ENCODE measurements around the gene SLC16A7. TPM values are rescaled to one million over a fixed set of nuclear protein-coding genes. Genes with fewer than 3 reads are reported as not detected.

SLC16A7 gene
- total RNA-seq: 9.7 TPM
- polyA plus RNA-seq (ENCODE audit: insufficient read depth in 1 of 8, insufficient read length in 8 of 8, low replicate concordance in 1 of 8): 1 to 10 TPM; 1.5 to 5.9 (median 4.0) TPM
- long read RNA-seq, donor 1: 0 reads
- long read RNA-seq, donor 2: 0 reads
- long read RNA-seq, donor 3, partial matches to known transcripts: 0 of 1 reads
- long read RNA-seq, donor 3, other reads (novel, unspliced or antisense): 0 of 1 reads
- long read RNA-seq, donor 4: 0 reads
- long read RNA-seq, donor 5, partial matches to known transcripts: 0 of 1 reads
- long read RNA-seq, donor 5, other reads (novel, unspliced or antisense): 0 of 1 reads
- long read RNA-seq, donor 6, partial matches to known transcripts: 0 of 1 reads
- long read RNA-seq, donor 6, other reads (novel, unspliced or antisense): 0 of 1 reads
- long read RNA-seq, donor 7: 0 reads
- long read RNA-seq, donor 8, partial matches to known transcripts: 0 of 1 reads
- long read RNA-seq, donor 8, other reads (novel, unspliced or antisense): 0 of 1 reads
- long read RNA-seq, donor 9, partial matches to known transcripts: 0 of 1 reads
- long read RNA-seq, donor 9, other reads (novel, unspliced or antisense): 0 of 1 reads
- long read RNA-seq, donor 10, partial matches to known transcripts: 0 of 2 reads
- long read RNA-seq, donor 10, other reads (novel, unspliced or antisense): 0 of 2 reads
- long read RNA-seq, donor 11: 0 reads

GRCh38 chr12:59595883-59596540 is at the start of gene SLC16A7:
Gene SLC16A7, plus strand, starts transcription at chr12:59596029. Its CDS starts 108,773 bp downstream, at chr12:59704802.
- peaks cover 3% of the 10 kb centered on the region for H3K4me1 ChIP-seq (ENCODE audit: control insufficient read depth, insufficient read depth, low read length)
- DNase-seq: peak; percentile 96
- under 1% methylated on average over 38 of the region's 61 CpGs for WGBS (ENCODE audit: insufficient coverage)

GRCh38 chr12:59548930-59549329 is 46.9 kb upstream of the SLC16A7 start:
- Histone ChIP-seq H3K36me3 (ENCODE audit: control insufficient read depth, insufficient read depth, low read length) (no peaks in the 10 kb centered on the region), H3K4me3 (ENCODE audit: low read length) (no peak overlapping the region), H3K27me3 (ENCODE audit: control insufficient read depth, insufficient read depth, low read length) (no peaks in the 10 kb centered on the region), H3K4me1 (ENCODE audit: control insufficient read depth, insufficient read depth, low read length) (no peaks in the 10 kb centered on the region), H3K9me3 (replicated peaks; ENCODE audit: control insufficient read depth, low read depth, low read length) (no peaks in the 10 kb centered on the region), H3K27ac (ENCODE audit: low read length) (no peak overlapping the region)
- 63% methylated on average over 1 of the region's 3 CpGs for WGBS (ENCODE audit: insufficient coverage)
- no peak for DNase-seq

More at GRCh38 chr12:59595883-59596540, at the start of gene SLC16A7:
- Histone ChIP-seq H3K36me3 (ENCODE audit: control insufficient read depth, insufficient read depth, low read length) (no peaks in the 10 kb centered on the region), H3K9me3 (replicated peaks; ENCODE audit: control insufficient read depth, low read depth, low read length) (no peaks in the 10 kb centered on the region), H3K4me3 (ENCODE audit: low read length) (peak within 1 kb of the TSS; percentile 73), H3K27ac (ENCODE audit: low read length) (peak within 1 kb of the TSS; percentile 97), H3K27me3 (ENCODE audit: control insufficient read depth, insufficient read depth, low read length) (no peaks in the 10 kb centered on the region)

- Histone ChIP-seq H3K36me3 (ENCODE audit: control insufficient read depth, insufficient read depth, low read length) (no peaks in the 10 kb centered on the region), H3K27me3 (ENCODE audit: control insufficient read depth, insufficient read depth, low read length) (no peaks in the 10 kb centered on the region), H3K4me1 (ENCODE audit: control insufficient read depth, insufficient read depth, low read length) (no peaks in the 10 kb centered on the region), H3K4me3 (ENCODE audit: low read length) (no peak overlapping the region), H3K27ac (ENCODE audit: low read length) (no peak overlapping the region), H3K9me3 (replicated peaks; ENCODE audit: control insufficient read depth, low read depth, low read length) (no peaks in the 10 kb centered on the region)
- 60% methylated on average over 1 of the region's 2 CpGs for WGBS (ENCODE audit: insufficient coverage)
- no peak for DNase-seq
These were observed 36.1 kb upstream of the SLC16A7 start for GRCh38 chr12:59559696-59560095.

- no peaks in the 10 kb centered on the region for H3K9me3 ChIP-seq (replicated peaks; ENCODE audit: control insufficient read depth, low read depth, low read length)
- H3K4me1 ChIP-seq (ENCODE audit: control insufficient read depth, insufficient read depth, low read length): no peaks in the 10 kb centered on the region
- WGBS (ENCODE audit: insufficient coverage): 67% methylated on average over 1 of the region's 5 CpGs
- H3K27me3 ChIP-seq (ENCODE audit: control insufficient read depth, insufficient read depth, low read length): no peaks in the 10 kb centered on the region
- H3K27ac ChIP-seq (ENCODE audit: low read length): no peak overlapping the region
- no peak overlapping the region for H3K4me3 ChIP-seq (ENCODE audit: low read length)
- no peak for DNase-seq
- no peaks in the 10 kb centered on the region for H3K36me3 ChIP-seq (ENCODE audit: control insufficient read depth, insufficient read depth, low read length)
These were observed 25.7 kb upstream of the SLC16A7 start for GRCh38 chr12:59570145-59570544.

GRCh38 chr12:59574406-59574805 is 21.4 kb upstream of the SLC16A7 start:
- H3K4me3 ChIP-seq (ENCODE audit: low read length): no peak overlapping the region
- no peak for DNase-seq
- no peaks in the 10 kb centered on the region for H3K9me3 ChIP-seq (replicated peaks; ENCODE audit: control insufficient read depth, low read depth, low read length)
- H3K27ac ChIP-seq (ENCODE audit: low read length): no peak overlapping the region
- H3K36me3 ChIP-seq (ENCODE audit: control insufficient read depth, insufficient read depth, low read length): no peaks in the 10 kb centered on the region
- no peaks in the 10 kb centered on the region for H3K27me3 ChIP-seq (ENCODE audit: control insufficient read depth, insufficient read depth, low read length)
- H3K4me1 ChIP-seq (ENCODE audit: control insufficient read depth, insufficient read depth, low read length): no peaks in the 10 kb centered on the region

- H3K4me1 ChIP-seq (ENCODE audit: control insufficient read depth, insufficient read depth, low read length): peaks cover 3% of the 10 kb centered on the region
- WGBS (ENCODE audit: insufficient coverage): no CpG with 5 or more reads among the region's 2 CpGs
- H3K9me3 ChIP-seq (replicated peaks; ENCODE audit: control insufficient read depth, low read depth, low read length): no peaks in the 10 kb centered on the region
These were observed 20.0 kb upstream of the SLC16A7 start for GRCh38 chr12:59575826-59576225.

GRCh38 chr12:59578254-59578653 is 17.6 kb upstream of the SLC16A7 start:
- no peak for DNase-seq
- Histone ChIP-seq H3K27me3 (ENCODE audit: control insufficient read depth, insufficient read depth, low read length) (no peaks in the 10 kb centered on the region), H3K4me3 (ENCODE audit: low read length) (no peak overlapping the region), H3K9me3 (replicated peaks; ENCODE audit: control insufficient read depth, low read depth, low read length) (no peaks in the 10 kb centered on the region), H3K36me3 (ENCODE audit: control insufficient read depth, insufficient read depth, low read length) (no peaks in the 10 kb centered on the region), H3K27ac (ENCODE audit: low read length) (no peak overlapping the region), H3K4me1 (ENCODE audit: control insufficient read depth, insufficient read depth, low read length) (peaks cover 3% of the 10 kb centered on the region)
- no CpG with 5 or more reads among the region's 1 CpG for WGBS (ENCODE audit: insufficient coverage)

More at GRCh38 chr12:59575826-59576225, 20.0 kb upstream of the SLC16A7 start:
- no peaks in the 10 kb centered on the region for H3K27me3 ChIP-seq (ENCODE audit: control insufficient read depth, insufficient read depth, low read length)
- no peaks in the 10 kb centered on the region for H3K36me3 ChIP-seq (ENCODE audit: control insufficient read depth, insufficient read depth, low read length)
- H3K4me3 ChIP-seq (ENCODE audit: low read length): no peak overlapping the region
- no peak overlapping the region for H3K27ac ChIP-seq (ENCODE audit: low read length)
- no peak for DNase-seq

- H3K4me3 ChIP-seq (ENCODE audit: low read length): no peak overlapping the region
- no CpG with 5 or more reads among the region's 2 CpGs for WGBS (ENCODE audit: insufficient coverage)
- H3K9me3 ChIP-seq (replicated peaks; ENCODE audit: control insufficient read depth, low read depth, low read length): no peaks in the 10 kb centered on the region
- H3K4me1 ChIP-seq (ENCODE audit: control insufficient read depth, insufficient read depth, low read length): peaks cover 3% of the 10 kb centered on the region
- H3K36me3 ChIP-seq (ENCODE audit: control insufficient read depth, insufficient read depth, low read length): no peaks in the 10 kb centered on the region
- no peaks in the 10 kb centered on the region for H3K27me3 ChIP-seq (ENCODE audit: control insufficient read depth, insufficient read depth, low read length)
- peak overlapping the region; percentile 69 for H3K27ac ChIP-seq (ENCODE audit: low read length)
- no peak for DNase-seq
These were observed 16.2 kb upstream of the SLC16A7 start for GRCh38 chr12:59579631-59580030.

GRCh38 chr12:59580050-59580449 is 15.8 kb upstream of the SLC16A7 start:
- H3K4me1 ChIP-seq (ENCODE audit: control insufficient read depth, insufficient read depth, low read length): peaks cover 3% of the 10 kb centered on the region
- H3K27ac ChIP-seq (ENCODE audit: low read length): peak overlapping the region; percentile 69
- H3K9me3 ChIP-seq (replicated peaks; ENCODE audit: control insufficient read depth, low read depth, low read length): no peaks in the 10 kb centered on the region
- H3K4me3 ChIP-seq (ENCODE audit: low read length): no peak overlapping the region
- H3K36me3 ChIP-seq (ENCODE audit: control insufficient read depth, insufficient read depth, low read length): no peaks in the 10 kb centered on the region
- 12% methylated on average over 2 of the region's 2 CpGs for WGBS (ENCODE audit: insufficient coverage)
- peak; percentile 94 for DNase-seq
- no peaks in the 10 kb centered on the region for H3K27me3 ChIP-seq (ENCODE audit: control insufficient read depth, insufficient read depth, low read length)
